B cell (primary cell): ENCODE data around the gene UMAD1. TPM values are rescaled to one million over a fixed set of nuclear protein-coding genes. Genes with fewer than 3 reads are reported as not detected.

ENCODE experiments used
- ATAC-seq: fragments of 200-7000 bp; cut with Tn5 transposase; one replicate; pipeline ENCODE4 v1.10.0; 2021; ENCODE audit warnings: low read depth, mild to moderate bottlenecking, moderate number of reproducible peaks, moderate library complexity
- CTCF ChIA-PET: fragments of 350-600 bp; sonication (Branson Sonifier 250); formaldehyde crosslinking; loops from one replicate; lab custom pipeline; 2021; ENCODE audit warnings: antibody characterized with exemption, inconsistent platforms; lab: Charles Lee
- POLR2A ChIA-PET: fragments of 350-600 bp; sonication (Branson Sonifier 250); formaldehyde crosslinking; loops from one replicate; lab custom pipeline; 2021; ENCODE audit warnings: antibody characterized with exemption; lab: Charles Lee
- DNase-seq: peaks from one replicate; pipeline ENCODE4 v3.0.0; 2013
- H2AFZ ChIP-seq: 2 replicates; pipeline ENCODE4 v1.6.1; 2012; ENCODE audit warnings: mild to moderate bottlenecking, low read depth, low read length; ENCODE audit not compliant: insufficient read depth, poor library complexity, severe bottlenecking
- H3K27ac ChIP-seq, 2 donors: 1 replicate in 1 of 2; 2 replicates in 1 of 2; pipeline ENCODE4 v1.5.1; 2012 to 2013; ENCODE audit warnings: low read length in 2 of 2, mild to moderate bottlenecking in 2 of 2, moderate library complexity in 1 of 2
- H3K27me3 ChIP-seq, 4 experiments: fragments of 200-600 bp in 1 of 4; sonication (generic) in 1 of 4; replicated peaks in 1 of 4; 1 replicate in 2 of 4; 2 replicates in 2 of 4; pipeline versions ENCODE4 v1.6.1 to v1.7.0; 2013 to 2016; ENCODE audit warnings: low read length in 3 of 4, mild to moderate bottlenecking in 2 of 4, mixed read lengths in 1 of 4, moderate library complexity in 1 of 4; ENCODE audit not compliant: insufficient read depth in 4 of 4, control insufficient read depth in 3 of 4; ENCODE audit errors: control extremely low read depth in 1 of 4
- H3K36me3 ChIP-seq, 2 experiments: replicated peaks in 1 of 2; 1 replicate in 1 of 2; 2 replicates in 1 of 2; pipeline versions ENCODE4 v1.6.1 to v1.7.1; 2013; ENCODE audit warnings: low read length in 1 of 2; ENCODE audit not compliant: insufficient read depth in 2 of 2, control insufficient read depth in 1 of 2; ENCODE audit errors: control extremely low read depth in 1 of 2, extremely low read depth in 1 of 2
- H3K4me1 ChIP-seq, 2 donors: fragments of 200-600 bp in 1 of 2; sonication (generic) in 1 of 2; 1 replicate in 1 of 2; 2 replicates in 1 of 2; pipeline versions ENCODE4 v1.5.1 to v1.6.1; 2013 to 2017; ENCODE audit warnings: low read length in 2 of 2; ENCODE audit not compliant: control insufficient read depth in 2 of 2, insufficient read depth in 2 of 2
- H3K4me2 ChIP-seq: replicated peaks from 2 replicates; pipeline ENCODE3; 2012; ENCODE audit warnings: mild to moderate bottlenecking, low read depth, low read length; ENCODE audit not compliant: poor library complexity, severe bottlenecking
- H3K4me3 ChIP-seq, 5 experiments: fragments of 200-600 bp in 1 of 5; sonication (generic) in 1 of 5; 1 replicate in 3 of 5; 2 replicates in 2 of 5; pipeline versions ENCODE4 v1.5.1 to v1.7.0; 2011 to 2016; ENCODE audit warnings: low read length in 4 of 5, mild to moderate bottlenecking in 4 of 5, low read depth in 2 of 5, control low read depth in 1 of 5, moderate library complexity in 1 of 5; ENCODE audit not compliant: insufficient read depth in 1 of 5; ENCODE audit errors: control extremely low read depth in 1 of 5, extremely low read depth in 1 of 5
- H3K79me2 ChIP-seq: fragments of 200-600 bp; sonication (generic); one replicate; pipeline ENCODE4 v1.6.0; 2016; ENCODE audit warnings: low read length; ENCODE audit not compliant: control insufficient read depth, insufficient read depth
- H3K9ac ChIP-seq: fragments of 200-600 bp; sonication (generic); 2 replicates; pipeline ENCODE4 v1.6.1; 2017; ENCODE audit warnings: mild to moderate bottlenecking, low read length, moderate library complexity
- H3K9me3 ChIP-seq, 3 donors: one replicate each; pipeline versions ENCODE4 v1.6.1 to v1.7.1; 2013; ENCODE audit warnings: low read length in 2 of 3; ENCODE audit not compliant: control insufficient read depth in 2 of 3, insufficient read depth in 1 of 3; ENCODE audit errors: control extremely low read depth in 1 of 3
- H4K20me1 ChIP-seq: 2 replicates; pipeline ENCODE4 v1.6.0; 2012; ENCODE audit warnings: mild to moderate bottlenecking, low read length; ENCODE audit not compliant: insufficient read depth, control insufficient read depth, poor library complexity, severe bottlenecking
- H3K27ac Mint-ChIP-seq: one replicate; pipeline ENCODE4 v1.8.0; 2021; ENCODE audit warnings: mixed read lengths
- H3K27me3 Mint-ChIP-seq: one replicate; pipeline ENCODE4 v1.8.0; 2021; ENCODE audit warnings: mixed read lengths
- H3K4me1 Mint-ChIP-seq: one replicate; pipeline ENCODE4 v1.8.0; 2021; ENCODE audit warnings: mixed read lengths
- H3K4me3 Mint-ChIP-seq: one replicate; pipeline ENCODE4 v1.8.0; 2021; ENCODE audit warnings: mixed read lengths
- H3K9me3 Mint-ChIP-seq: one replicate; pipeline ENCODE4 v1.8.0; 2022; ENCODE audit warnings: mixed read lengths; ENCODE audit not compliant: insufficient read depth
- EZH2 ChIP-seq: IDR thresholded peaks from 2 replicates; pipeline ENCODE4 v1.6.1; 2012; ENCODE audit warnings: borderline replicate concordance, low read depth, mild to moderate bottlenecking, moderate library complexity, low read length; ENCODE audit not compliant: insufficient read depth, poor library complexity, severe bottlenecking
- WGBS: methylation state at CpG from one replicate; pipeline ENCODE4 v1.1.5; 2013; ENCODE audit warnings: missing lambda C conversion rate; ENCODE audit not compliant: insufficient coverage; 5-methylcytosine and 5-hydroxymethylcytosine counted together
- intact Hi-C: fragments of 100-400 bp; cut with micrococcal nuclease; formaldehyde crosslinking; loops from one replicate; pipeline ENCODE4 v1.10.0; 2022
- polyA plus RNA-seq: library from polyadenylated mRNA; depleted of rRNA; stranded (reverse); fragments of >200 nt; gene quantifications from 2 replicates; pipeline ENCODE4 v1.2.3, GENCODE V29; 2012
- total RNA-seq, 2 donors: library from RNA; stranded (reverse); fragments of 120-200 nt in 1 of 2; gene quantifications; 1 replicate in 1 of 2; 2 replicates in 1 of 2; pipeline versions ENCODE4 v1.2.3 to v1.2.4, GENCODE V29; 2013 to 2022
- TF ChIP-seq, protein P1 (sequence below): fragments of 200-600 bp; IDR thresholded peaks from one replicate; pipeline ENCODE4 v1.8.0; 2022; ENCODE audit warnings: antibody characterized with exemption, mild to moderate bottlenecking

Gene UMAD1
- total and polyA plus RNA-seq, 2 donors (not counting 1 experiment from before 2014, with no cell fraction given), result 11.6 to 25.9 TPM

DNA sequence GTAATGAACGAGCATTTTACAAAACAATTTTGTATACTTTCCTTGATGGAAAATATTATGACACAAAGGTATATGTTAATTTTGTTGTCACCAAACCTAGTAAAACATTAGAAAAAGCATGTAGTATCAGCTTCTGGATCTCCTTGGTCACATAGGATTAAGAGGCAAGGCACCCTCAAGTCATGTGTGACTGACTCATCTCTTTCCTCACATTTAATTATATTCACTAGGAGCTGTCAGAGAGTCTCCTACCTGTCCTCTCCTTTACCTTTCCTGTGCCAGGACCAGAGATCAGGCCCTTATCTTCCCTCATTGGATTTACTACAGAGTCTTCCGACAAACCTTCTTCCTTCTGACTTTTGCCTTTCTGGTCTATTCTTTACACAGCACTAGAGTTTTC is 189.1 kb downstream of the UMAD1 start:
- Histone ChIP-seq H3K4me1 (peaks cover 2 to 3% of the 10 kb centered on the region in 2 donors), H3K79me2 (no peaks in the 10 kb centered on the region), H3K27ac (no peak overlapping the region), H3K4me3 (no peak overlapping the region), H3K36me3 (peaks cover 0 to 3% of the 10 kb centered on the region in 2 experiments), H2AFZ (no peak overlapping the region), H3K9ac (no peak overlapping the region), H4K20me1 (no peaks in the 10 kb centered on the region), H3K9me3 (no peaks in the 10 kb centered on the region), H3K4me2 (no peak overlapping the region), H3K27me3 (no peaks in the 10 kb centered on the region)
- Mint-ChIP-seq H3K4me1 (peaks cover 9% of the 10 kb centered on the region), H3K4me3 (no peak overlapping the region), H3K9me3 (peaks cover 2% of the 10 kb centered on the region), H3K27ac (no peak overlapping the region), H3K27me3 (no peaks in the 10 kb centered on the region)
- DNase-seq, result no peak
- ChIA-PET POLR2A (no interaction called here), CTCF (no interaction called here)
- TF ChIP-seq, protein P1, sequence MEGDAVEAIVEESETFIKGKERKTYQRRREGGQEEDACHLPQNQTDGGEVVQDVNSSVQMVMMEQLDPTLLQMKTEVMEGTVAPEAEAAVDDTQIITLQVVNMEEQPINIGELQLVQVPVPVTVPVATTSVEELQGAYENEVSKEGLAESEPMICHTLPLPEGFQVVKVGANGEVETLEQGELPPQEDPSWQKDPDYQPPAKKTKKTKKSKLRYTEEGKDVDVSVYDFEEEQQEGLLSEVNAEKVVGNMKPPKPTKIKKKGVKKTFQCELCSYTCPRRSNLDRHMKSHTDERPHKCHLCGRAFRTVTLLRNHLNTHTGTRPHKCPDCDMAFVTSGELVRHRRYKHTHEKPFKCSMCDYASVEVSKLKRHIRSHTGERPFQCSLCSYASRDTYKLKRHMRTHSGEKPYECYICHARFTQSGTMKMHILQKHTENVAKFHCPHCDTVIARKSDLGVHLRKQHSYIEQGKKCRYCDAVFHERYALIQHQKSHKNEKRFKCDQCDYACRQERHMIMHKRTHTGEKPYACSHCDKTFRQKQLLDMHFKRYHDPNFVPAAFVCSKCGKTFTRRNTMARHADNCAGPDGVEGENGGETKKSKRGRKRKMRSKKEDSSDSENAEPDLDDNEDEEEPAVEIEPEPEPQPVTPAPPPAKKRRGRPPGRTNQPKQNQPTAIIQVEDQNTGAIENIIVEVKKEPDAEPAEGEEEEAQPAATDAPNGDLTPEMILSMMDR, result no peak
- ATAC-seq, result no peak
- intact Hi-C loops, result no loop called here
- no CpG with 5 or more reads among the region's 2 CpGs for WGBS

DNA sequence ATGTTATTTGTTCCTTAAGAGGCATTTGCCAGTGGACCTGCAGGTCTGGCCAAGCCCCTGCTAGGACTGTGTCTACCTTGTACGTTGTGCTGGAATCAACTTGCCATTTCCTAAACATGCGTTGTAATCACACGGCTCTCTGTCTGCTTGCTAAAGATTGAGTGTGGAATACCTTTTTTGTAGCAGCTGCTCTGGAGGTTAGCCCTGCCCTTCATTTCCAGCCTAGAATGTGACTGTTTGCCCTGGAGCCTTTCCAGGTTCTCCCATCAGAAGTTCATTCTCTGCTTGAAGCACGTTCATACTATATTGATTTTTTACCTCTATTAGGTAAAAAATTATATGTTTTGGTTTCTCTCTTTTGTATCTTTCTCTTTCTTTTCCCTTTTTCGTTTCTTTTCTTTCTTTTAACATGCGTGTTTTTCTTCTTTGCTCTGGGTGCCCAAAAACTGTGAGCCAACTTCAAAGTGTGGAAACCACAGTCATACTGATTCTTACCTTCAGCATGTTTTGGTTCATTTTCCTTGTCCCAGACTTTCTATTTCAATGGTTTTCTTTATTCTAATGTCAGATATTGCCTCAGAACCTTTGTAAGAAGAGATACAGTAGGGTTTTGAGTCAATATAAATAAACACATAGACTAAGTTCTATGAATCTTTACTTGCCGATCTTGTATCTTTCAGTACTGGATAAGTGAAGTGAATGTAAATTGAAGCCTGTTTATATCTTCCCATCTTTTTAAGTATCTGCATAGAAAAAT is 189.7 kb downstream of the UMAD1 start:
- Histone ChIP-seq H3K4me1 (peaks cover 5 to 9% of the 10 kb centered on the region in 2 donors), H3K36me3 (peaks cover 0 to 3% of the 10 kb centered on the region in 2 experiments), H3K9me3 (no peaks in the 10 kb centered on the region), H3K27me3 (no peaks in the 10 kb centered on the region), H2AFZ (no peak overlapping the region), H3K4me3 (no peak overlapping the region), H3K79me2 (no peaks in the 10 kb centered on the region), H3K27ac (no peak overlapping the region), H3K9ac (no peak overlapping the region), H4K20me1 (no peaks in the 10 kb centered on the region), H3K4me2 (no peak overlapping the region)
- H3K27me3 Mint-ChIP-seq, result no peaks in the 10 kb centered on the region
- no peak overlapping the region for H3K27ac Mint-ChIP-seq
- H3K4me3 Mint-ChIP-seq, result no peak overlapping the region
- H3K4me1 Mint-ChIP-seq, result peaks cover 14% of the 10 kb centered on the region
- ChIA-PET POLR2A (no interaction called here), CTCF (no interaction called here)
- no peak for DNase-seq
- WGBS, result 87% methylated on average over 3 of the region's 7 CpGs
- peaks cover under 1% of the 10 kb centered on the region for H3K9me3 Mint-ChIP-seq
- intact Hi-C loops, result no loop called here
- TF ChIP-seq, protein P1, result no peak
- no peak for TF ChIP-seq EZH2
- no peak for ATAC-seq
